Lower leg skin (tissue), 3 donors: Measurements from ENCODE around the gene PLS1.

Experiments used
- CTCF ChIP-seq, 3 donors: fragments of 450-650 bp; IDR thresholded peaks; one replicate each; pipeline ENCODE4 v1.5.1; 2016; ENCODE audit warnings: antibody characterized with exemption in 3 of 3, mild to moderate bottlenecking in 3 of 3, moderate library complexity in 2 of 3
- POLR2A ChIP-seq, 2 donors: fragments of 450-650 bp; IDR thresholded peaks; one replicate each; pipeline ENCODE4 v1.6.1; 2016 to 2017; ENCODE audit warnings: antibody characterized with exemption in 2 of 2, mild to moderate bottlenecking in 1 of 2, moderate library complexity in 1 of 2

GRCh38 chr3:142615171-142615570, 19.0 kb downstream of the PLS1 start:
- TF ChIP-seq CTCF (IDR thresholded peaks at IDR 0.05), result no peak
- no peak for TF ChIP-seq POLR2A (IDR thresholded peaks at IDR 0.05)
